Measurements from ENCODE around the gene HBP1. TPM values are rescaled to one million over a fixed set of nuclear protein-coding genes. Genes with fewer than 3 reads are reported as not detected.

HBP1 gene
- total and polyA plus RNA-seq, 11 donors = 21.4 to 98.4 (median 58.1) TPM

GRCh38 chr7:107173691-107174406 lies 5.0 kb downstream of the HBP1 start:
- no peaks in the 10 kb centered on the region for H3K9me3 ChIP-seq
- DNase-seq (no peak), ATAC-seq (no peak)
- intact Hi-C loops (cut with DNase I) = no loop called here
- peak overlapping the region in 1 of 12 donors; percentile 50 for H3K27ac ChIP-seq
- peaks cover 15 to 82% (median 62%) of the 10 kb centered on the region in 12 donors for H3K4me1 ChIP-seq
- peaks cover 0 to 9% (median 0%) of the 10 kb centered on the region in 9 donors for H3K36me3 ChIP-seq
- 33 to 43% (median 35%) methylated on average over 4 of the region's 4 CpGs for WGBS, 4 donors
- no peaks in the 10 kb centered on the region for H3K27me3 ChIP-seq
- H3K4me3 ChIP-seq = peak overlapping the region in 1 of 12 donors; percentile 4
- TF ChIP-seq POLR2A (IDR thresholded peaks at IDR 0.05) (no peak), CTCF (IDR thresholded peaks at IDR 0.05) (no peak)

GRCh38 chr7:107179326-107180164 lies 10.7 kb downstream of the HBP1 start:
- TF ChIP-seq POLR2A (IDR thresholded peaks at IDR 0.05) = no peak
- no peak for TF ChIP-seq CTCF (IDR thresholded peaks at IDR 0.05)
- peaks cover 8 to 71% (median 40%) of the 10 kb centered on the region in 12 donors for H3K4me1 ChIP-seq
- H3K27me3 ChIP-seq = no peaks in the 10 kb centered on the region
- H3K36me3 ChIP-seq = peaks cover 0 to 55% (median 48%) of the 10 kb centered on the region in 9 donors
- H3K27ac ChIP-seq = peak overlapping the region in 1 of 12 donors; percentile 22
- ATAC-seq (peak in 1 of 4 donors; percentile 39), DNase-seq (no peak)
- intact Hi-C loops (cut with DNase I) = loop anchor here in 2 of 10 donors (10.0 kb wide), 2 partner anchors 405 to 425 kb away; partner anchors contain the start of gene BCAP29 (in 1 of the 2)
- 84 to 87% (median 84%) methylated on average over 14 of the region's 14 CpGs for WGBS, 4 donors
- no peaks in the 10 kb centered on the region for H3K9me3 ChIP-seq
- no peak overlapping the region for H3K4me3 ChIP-seq

- 45 to 61% (median 56%) methylated on average over 1 of the region's 1 CpG for WGBS, 4 donors
- ATAC-seq (peak in 3 of 4 donors; percentile 49 to 53 (median 50)), DNase-seq (peak in 1 of 5 donors; percentile 46)
- Histone ChIP-seq H3K4me1 (peaks cover 0 to 63% (median 33%) of the 10 kb centered on the region in 12 donors), H3K9me3 (no peaks in the 10 kb centered on the region), H3K27me3 (no peaks in the 10 kb centered on the region), H3K4me3 (no peak overlapping the region), H3K36me3 (peaks cover 0 to 64% (median 57%) of the 10 kb centered on the region in 9 donors), H3K27ac (peak overlapping the region in 2 of 12 donors; percentile 22 to 23)
- intact Hi-C loops (cut with DNase I) = loop anchor here in 2 of 10 donors (10.0 kb wide), 2 partner anchors 404 to 424 kb away; partner anchors contain the start of gene BCAP29 (in 1 of the 2)
- TF ChIP-seq CTCF (IDR thresholded peaks at IDR 0.05) (no peak), POLR2A (IDR thresholded peaks at IDR 0.05) (no peak)
These were observed 11.6 kb downstream of the HBP1 start for GRCh38 chr7:107180378-107180777.

All from heart left ventricle (tissue), 16 donors.